K562 (cell line): Measurements from ENCODE around the gene ENG. TPM values are rescaled to one million over a fixed set of nuclear protein-coding genes. Genes with fewer than 3 reads are reported as not detected.

Source experiments
- ATAC-seq: fragments of 200-7000 bp; cut with Tn5 transposase; 3 replicates; pipeline ENCODE4 v1.9.1; 2020; ENCODE audit warnings: moderate library complexity
- BruUV-seq: library from RNA; stranded (reverse); fragments of 400-500 nt; replicated peaks from 2 replicates; lab custom pipeline; 2021; lab: Mats Ljungman, UMichigan
- CTCF ChIA-PET: fragments of 300-600 bp; formaldehyde crosslinking; extraction: SDS; loops from one replicate; lab custom pipeline; 2021; ENCODE audit warnings: low intra/inter-chr PET ratio; lab: Yijun Ruan, JAX
- POLR2A ChIA-PET: fragments of 300-600, 350-650 bp; sonication (Branson Sonifier 250); formaldehyde crosslinking; extraction: SDS; loops from one replicate; lab custom pipeline; 2021; ENCODE audit warnings: antibody characterized with exemption, inconsistent platforms; lab: Yijun Ruan, JAX
- DNase-seq, 4 experiments: peaks; one replicate each; pipeline versions ENCODE4 v3.0.0 to v3.0.0-alpha.2; 2011 to 2018; ENCODE audit warnings: low spot score in 3 of 4, mixed read lengths in 3 of 4; ENCODE audit errors: extremely low read depth in 1 of 4
- FAIRE-seq: peaks from 2 replicates; lab custom pipeline; 2011; peaks lifted over from hg19 to GRCh38; lab: Jason Lieb, UNC
- H2AFZ ChIP-seq: 2 replicates; pipeline ENCODE4 v1.6.0; 2011; ENCODE audit warnings: low read depth, low read length, control low read depth, inconsistent platforms
- H3K27ac ChIP-seq: fragments of 200-600 bp; 3 replicates; pipeline ENCODE4 v1.8.0; 2011; ENCODE audit warnings: low read depth, mild to moderate bottlenecking, control low read depth, inconsistent platforms, low read length, moderate library complexity, mixed read lengths; ENCODE audit errors: extremely low read depth
- H3K27me3 ChIP-seq, 2 experiments: fragments of 300-600 bp in 1 of 2; 2 replicates in 1 of 2; 3 replicates in 1 of 2; pipeline versions ENCODE4 v1.6.0 to v1.8.0; 2011; ENCODE audit warnings: inconsistent platforms in 2 of 2, low read length in 2 of 2, mild to moderate bottlenecking in 1 of 2, mixed read lengths in 1 of 2, moderate library complexity in 1 of 2; ENCODE audit not compliant: control insufficient read depth in 2 of 2, insufficient read depth in 2 of 2
- H3K36me3 ChIP-seq: fragments of 300-600 bp; 3 replicates; pipeline ENCODE4 v1.8.0; 2011; ENCODE audit warnings: mild to moderate bottlenecking, low read length, inconsistent platforms; ENCODE audit not compliant: control insufficient read depth, insufficient read depth
- H3K4me1 ChIP-seq, 2 experiments: fragments of 200-600 bp in 1 of 2; replicated peaks in 1 of 2; 2 replicates in 1 of 2; 3 replicates in 1 of 2; pipeline versions ENCODE4 v1.5.1 to v1.8.0; 2011; ENCODE audit warnings: inconsistent platforms in 2 of 2, low read length in 2 of 2, mild to moderate bottlenecking in 1 of 2, mixed read lengths in 1 of 2, moderate library complexity in 1 of 2; ENCODE audit not compliant: control insufficient read depth in 2 of 2, insufficient read depth in 2 of 2
- H3K4me2 ChIP-seq: 2 replicates; pipeline ENCODE4 v1.6.1; 2011; ENCODE audit warnings: low read length, control low read depth, inconsistent platforms, mixed read lengths; ENCODE audit not compliant: insufficient read depth
- H3K4me3 ChIP-seq: fragments of 200-600 bp; sonication (generic), shearing (Covaris generic); 2 replicates; pipeline ENCODE4 v1.5.1; 2016; ENCODE audit warnings: control low read depth, inconsistent platforms
- H3K79me2 ChIP-seq: fragments of 200-600 bp; 3 replicates; pipeline ENCODE4 v1.8.0; 2011; ENCODE audit warnings: low read length, inconsistent platforms; ENCODE audit not compliant: control insufficient read depth, insufficient read depth
- H3K9ac ChIP-seq, 2 experiments: 2 replicates each; pipeline versions ENCODE4 v1.6.0 to v1.6.1; 2011; ENCODE audit warnings: low read depth in 2 of 2, low read length in 2 of 2, control low read depth in 1 of 2, inconsistent platforms in 1 of 2, mild to moderate bottlenecking in 1 of 2, mixed read lengths in 1 of 2; ENCODE audit not compliant: insufficient read depth in 1 of 2
- H3K9me1 ChIP-seq: one replicate; pipeline ENCODE4 v1.6.0; 2011; ENCODE audit warnings: inconsistent platforms, mild to moderate bottlenecking, low read length, moderate library complexity; ENCODE audit not compliant: control insufficient read depth, insufficient read depth
- H3K9me3 ChIP-seq: replicated peaks from 2 replicates; pipeline ENCODE4 v1.5.1; 2011; ENCODE audit warnings: low read depth, low read length, inconsistent platforms; ENCODE audit not compliant: control insufficient read depth, insufficient read depth
- H4K20me1 ChIP-seq: replicated peaks from 2 replicates; pipeline ENCODE4 v1.6.1; 2011; ENCODE audit warnings: low read length, inconsistent platforms, mixed read lengths; ENCODE audit not compliant: control insufficient read depth, insufficient read depth
- IFI16 ChIP-seq: fragments of 250-450 bp; sonication (Bioruptor Pico); IDR thresholded peaks from 2 replicates; pipeline ENCODE4 v2.1.2; 2022; ENCODE audit warnings: mild to moderate bottlenecking, inconsistent platforms
- POLR2A ChIP-seq: fragments of 450-650 bp; conservative IDR thresholded peaks from 2 replicates; pipeline ENCODE4 v1.6.1; 2016
- POLR2G ChIP-seq: fragments of 200-400 bp; formaldehyde crosslinking; IDR thresholded peaks from 2 replicates; pipeline ENCODE4 v1.6.1; 2017; ENCODE audit warnings: low read depth, mild to moderate bottlenecking, antibody characterized with exemption, low read length, moderate library complexity
- TCF7L2 ChIP-seq: fragments of 150-350 bp; IDR thresholded peaks from 2 replicates; pipeline ENCODE4 v1.6.1; 2016; ENCODE audit warnings: low read depth, mild to moderate bottlenecking, low read length, moderate library complexity
- ZNF561 ChIP-seq: fragments of 450-650 bp; formaldehyde crosslinking; conservative IDR thresholded peaks from 2 replicates; pipeline ENCODE4 v1.4.0; 2020; ENCODE audit warnings: mild to moderate bottlenecking, moderate library complexity
- WGBS: fragments of 100-300 bp; shearing (Covaris generic); methylation state at CpG from one replicate; pipeline ENCODE4 v1.1.6; 2016; ENCODE audit warnings: low coverage, mixed read lengths; ENCODE audit not compliant: insufficient coverage; ENCODE audit errors: missing lambda C conversion rate; 5-methylcytosine and 5-hydroxymethylcytosine counted together
- in situ Hi-C: fragments of 300-500 bp; cut with MboI; formaldehyde crosslinking; loops from 4 replicates; pipeline ENCODE4 v1.15.0; 2018; ENCODE audit warnings: inconsistent platforms, mixed read lengths
- intact Hi-C: fragments of 100-400 bp; cut with micrococcal nuclease; formaldehyde crosslinking; loops from 2 replicates; pipeline ENCODE4 v1.14.2; 2022
- polyA plus RNA-seq, 8 experiments: library from polyadenylated mRNA; depleted of rRNA in 4 of 8; stranded (reverse) in 5 of 8; unstranded in 3 of 8; fragments of >200 nt; fragmentation: Nextera tagmentation in 2 of 8; fragmentation: Illumina TruSeq in 1 of 8; extraction: Ambion mirVana in 2 of 8; extraction: Trizol in 1 of 8; gene quantifications; 2 replicates each; pipeline versions ENCODE4 v1.2.1 to v1.2.3, GENCODE V29; 2011 to 2014; ENCODE audit warnings: inconsistent platforms in 1 of 8, missing spikeins in 1 of 8
- total RNA-seq, 7 experiments: library from RNA; depleted of rRNA in 6 of 7; stranded (reverse); fragments of >200 nt in 6 of 7; fragmentation: Illumina TruSeq in 2 of 7; extraction: Trizol in 2 of 7; gene quantifications; 2 replicates each; pipeline versions ENCODE4 v1.2.1 to v1.2.3, GENCODE V29; 2011 to 2021; ENCODE audit warnings: low replicate concordance in 1 of 7

ENG gene
- total and polyA plus RNA-seq, 9 of the 15 experiments (the other 6 are each of a cell fraction or from before 2014, with no cell fraction given), result 0.04 to 0.40 (median 0.14) TPM; not detected in 1

GRCh38 chr9:127884976-127885490 is 30.6 kb upstream of the ENG start:
- Histone ChIP-seq H3K9me1 (no peaks in the 10 kb centered on the region), H3K4me1 (peaks cover 0 to 29% of the 10 kb centered on the region in 2 experiments; a peak in 3 of 5 replicates), H2AFZ (no peak overlapping the region), H4K20me1 (no peaks in the 10 kb centered on the region), H3K79me2 (no peaks in the 10 kb centered on the region), H3K4me3 (no peak overlapping the region), H3K27me3 (no peaks in the 10 kb centered on the region), H3K4me2 (no peak overlapping the region), H3K9ac (peak overlapping the region in 1 of 2 experiments; percentile 76; a peak in 2 of 4 replicates), H3K27ac (no peak overlapping the region), H3K9me3 (no peaks in the 10 kb centered on the region), H3K36me3 (peaks cover 40% of the 10 kb centered on the region)
- DNase-seq, result no peak
- no TSS peak for BruUV-seq
- ChIA-PET POLR2A (interaction anchor here (0.7 to 2.4 kb wide), 4 partner anchors 8 to 118 kb away, joined by 3 to 12 read pairs (median 4); no protein-coding TSS in a partner anchor), CTCF (no interaction called here)
- in situ Hi-C loops (no loop called here), intact Hi-C loops (no loop called here)
- TF ChIP-seq TCF7L2 (no peak), ZNF561 (CRISPR knock-in tag) (no peak), POLR2G (peak; percentile 36; the same call in 1 of the 2 replicates)
- FAIRE-seq, result no peak
- ATAC-seq, result no peak
- 77% methylated on average over 15 of the region's 15 CpGs for WGBS

DNA sequence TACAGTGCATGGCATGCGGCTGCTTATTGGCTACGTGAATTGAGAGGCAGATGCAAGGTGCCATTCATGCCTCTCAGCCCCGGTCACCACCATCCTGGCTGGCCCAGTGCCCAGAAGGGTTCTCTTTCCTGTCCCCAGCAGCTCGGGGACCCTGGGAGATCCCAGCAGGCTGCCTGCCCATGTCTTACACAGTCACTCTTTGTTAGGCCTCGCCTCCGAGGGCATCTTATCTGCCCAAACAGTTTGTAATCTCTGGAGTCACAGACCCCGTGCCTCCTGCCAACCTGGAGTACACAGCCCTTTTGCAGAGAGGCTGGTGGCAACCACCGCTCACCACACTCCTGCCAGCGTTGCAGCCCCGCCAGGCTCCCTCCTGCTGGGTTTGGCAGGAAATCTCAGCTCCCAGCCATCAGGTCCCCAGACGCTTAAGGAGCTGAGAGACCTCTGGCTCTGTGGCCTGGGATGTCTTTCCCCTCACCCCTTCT is 30.0 kb upstream of the ENG start:
- TF ChIP-seq IFI16 (CRISPR knock-in tag), result no peak
- no peak for TF ChIP-seq POLR2A
- Histone ChIP-seq H3K4me1 (peaks cover 0 to 29% of the 10 kb centered on the region in 2 experiments; a peak in 3 of 5 replicates), H2AFZ (no peak overlapping the region), H3K9ac (peak overlapping the region in 1 of 2 experiments; percentile 81; a peak in 2 of 4 replicates), H3K4me3 (no peak overlapping the region), H3K4me2 (no peak overlapping the region), H3K9me1 (no peaks in the 10 kb centered on the region), H3K27ac (no peak overlapping the region), H3K9me3 (no peaks in the 10 kb centered on the region), H3K79me2 (no peaks in the 10 kb centered on the region), H3K27me3 (no peaks in the 10 kb centered on the region), H3K36me3 (peaks cover 34% of the 10 kb centered on the region), H4K20me1 (no peaks in the 10 kb centered on the region)
- no peak for DNase-seq
- intact Hi-C loops, result no loop called here
- no peak for ATAC-seq
- 63% methylated on average over 10 of the region's 11 CpGs for WGBS
- in situ Hi-C loops, result no loop called here
- FAIRE-seq, result no peak
- POLR2A ChIA-PET, result interaction anchor here (0.7 to 2.4 kb wide), 4 partner anchors 9 to 117 kb away, joined by 3 to 12 read pairs (median 4); no protein-coding TSS in a partner anchor
- CTCF ChIA-PET, result no interaction called here
- no TSS peak for BruUV-seq
